ENCODE measurements around the gene ACSS2.

The ACSS2 gene

DNA sequence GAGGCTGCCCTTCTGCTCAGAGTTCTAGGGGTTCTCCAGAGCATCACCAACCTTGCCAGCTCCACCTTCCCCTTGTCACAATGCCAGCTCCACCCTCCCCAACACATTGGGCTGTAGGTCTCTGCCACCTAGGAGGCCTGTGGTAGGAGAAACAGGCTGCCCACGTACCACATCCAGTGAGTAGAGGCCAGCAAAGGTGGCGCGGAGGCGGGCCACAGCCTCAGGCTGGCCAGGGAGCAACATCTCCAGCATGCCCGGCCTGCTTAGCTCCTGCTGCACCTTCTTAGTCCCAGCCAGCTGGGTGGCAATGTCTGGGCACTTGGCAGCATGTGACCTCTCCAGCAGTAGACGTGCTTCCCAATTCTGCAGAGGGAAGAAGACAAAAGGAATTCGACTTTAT lies 55.4 kb downstream of the ACSS2 start:
- no peak for DNase-seq
- Histone ChIP-seq H3K36me3 (peaks cover 15% of the 10 kb centered on the region), H3K4me1 (no peaks in the 10 kb centered on the region), H3K4me3 (ENCODE audit: low read depth, low read length) (no peak overlapping the region), H3K9me3 (no peaks in the 10 kb centered on the region), H3K27me3 (no peaks in the 10 kb centered on the region)
- TF ChIP-seq, protein P1, sequence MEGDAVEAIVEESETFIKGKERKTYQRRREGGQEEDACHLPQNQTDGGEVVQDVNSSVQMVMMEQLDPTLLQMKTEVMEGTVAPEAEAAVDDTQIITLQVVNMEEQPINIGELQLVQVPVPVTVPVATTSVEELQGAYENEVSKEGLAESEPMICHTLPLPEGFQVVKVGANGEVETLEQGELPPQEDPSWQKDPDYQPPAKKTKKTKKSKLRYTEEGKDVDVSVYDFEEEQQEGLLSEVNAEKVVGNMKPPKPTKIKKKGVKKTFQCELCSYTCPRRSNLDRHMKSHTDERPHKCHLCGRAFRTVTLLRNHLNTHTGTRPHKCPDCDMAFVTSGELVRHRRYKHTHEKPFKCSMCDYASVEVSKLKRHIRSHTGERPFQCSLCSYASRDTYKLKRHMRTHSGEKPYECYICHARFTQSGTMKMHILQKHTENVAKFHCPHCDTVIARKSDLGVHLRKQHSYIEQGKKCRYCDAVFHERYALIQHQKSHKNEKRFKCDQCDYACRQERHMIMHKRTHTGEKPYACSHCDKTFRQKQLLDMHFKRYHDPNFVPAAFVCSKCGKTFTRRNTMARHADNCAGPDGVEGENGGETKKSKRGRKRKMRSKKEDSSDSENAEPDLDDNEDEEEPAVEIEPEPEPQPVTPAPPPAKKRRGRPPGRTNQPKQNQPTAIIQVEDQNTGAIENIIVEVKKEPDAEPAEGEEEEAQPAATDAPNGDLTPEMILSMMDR (IDR thresholded peaks at IDR 0.05; ENCODE audit: low read depth, low read length) = no peak

DNA sequence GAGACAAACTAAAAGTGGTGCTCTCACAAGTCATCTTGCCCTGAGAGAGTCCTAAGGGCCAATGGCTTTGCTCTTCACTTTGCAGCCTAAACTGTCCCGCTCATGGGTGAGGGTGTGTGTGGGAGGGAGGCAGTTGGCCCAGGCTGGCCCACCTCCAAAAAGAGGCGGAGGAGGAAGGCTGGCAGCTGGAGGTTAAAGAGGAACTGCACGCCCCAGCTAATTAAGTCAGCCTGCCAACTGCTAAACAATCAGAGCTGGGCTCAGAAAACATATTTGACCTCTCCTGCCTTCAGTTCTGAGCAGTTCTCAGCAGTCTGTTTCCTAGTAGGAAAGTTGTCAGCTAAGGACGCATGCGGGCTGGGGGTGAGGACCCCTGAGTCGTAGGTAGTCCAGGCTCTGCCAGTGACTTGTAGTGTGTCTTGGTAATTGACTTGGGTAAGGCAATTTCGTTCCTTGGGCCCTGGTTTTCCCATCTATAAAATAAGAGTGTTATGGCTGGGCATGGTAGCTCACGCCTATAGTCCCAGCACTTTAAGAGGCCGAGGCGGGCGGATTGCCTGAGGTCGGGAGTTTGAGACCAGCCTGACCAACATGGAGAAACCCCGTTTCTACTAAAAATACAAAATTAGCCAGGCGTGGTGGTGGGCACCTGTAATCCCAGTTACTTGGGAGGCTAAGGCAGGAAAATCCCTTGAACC lies 62.2 kb downstream of the ACSS2 start:
- Histone ChIP-seq H3K4me1 (no peaks in the 10 kb centered on the region), H3K4me3 (ENCODE audit: low read depth, low read length) (no peak overlapping the region), H3K36me3 (peaks cover 12% of the 10 kb centered on the region), H3K27me3 (no peaks in the 10 kb centered on the region), H3K9me3 (no peaks in the 10 kb centered on the region)
- TF ChIP-seq, protein P1 (IDR thresholded peaks at IDR 0.05; ENCODE audit: low read depth, low read length) = no peak
- no peak for DNase-seq

DNA sequence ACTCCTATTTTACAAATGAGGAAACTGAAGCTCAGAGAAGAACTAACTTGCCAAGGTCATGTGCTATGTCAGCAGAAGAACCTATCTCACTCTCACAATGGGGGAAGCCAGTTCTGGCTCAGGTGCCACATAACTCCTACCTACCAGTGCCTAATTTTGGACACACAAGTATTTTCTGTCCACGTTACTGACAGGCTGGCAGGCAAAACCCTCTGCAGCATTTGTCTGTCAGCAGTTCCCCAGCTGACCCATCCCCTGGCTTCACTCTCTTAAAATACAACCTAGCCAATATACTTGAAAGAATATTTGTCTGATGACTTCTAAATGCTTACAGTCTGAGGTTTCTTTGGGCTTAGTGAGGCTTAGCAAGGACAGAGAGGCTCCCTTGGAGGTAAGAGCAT lies 63.7 kb downstream of the ACSS2 start:
- no peaks in the 10 kb centered on the region for H3K27me3 ChIP-seq
- DNase-seq = no peak
- no peak overlapping the region for H3K4me3 ChIP-seq (ENCODE audit: low read depth, low read length)
- no peaks in the 10 kb centered on the region for H3K4me1 ChIP-seq
- TF ChIP-seq, protein P1 (IDR thresholded peaks at IDR 0.05; ENCODE audit: low read depth, low read length) = no peak
- peaks cover 13% of the 10 kb centered on the region for H3K36me3 ChIP-seq
- no peaks in the 10 kb centered on the region for H3K9me3 ChIP-seq

DNA sequence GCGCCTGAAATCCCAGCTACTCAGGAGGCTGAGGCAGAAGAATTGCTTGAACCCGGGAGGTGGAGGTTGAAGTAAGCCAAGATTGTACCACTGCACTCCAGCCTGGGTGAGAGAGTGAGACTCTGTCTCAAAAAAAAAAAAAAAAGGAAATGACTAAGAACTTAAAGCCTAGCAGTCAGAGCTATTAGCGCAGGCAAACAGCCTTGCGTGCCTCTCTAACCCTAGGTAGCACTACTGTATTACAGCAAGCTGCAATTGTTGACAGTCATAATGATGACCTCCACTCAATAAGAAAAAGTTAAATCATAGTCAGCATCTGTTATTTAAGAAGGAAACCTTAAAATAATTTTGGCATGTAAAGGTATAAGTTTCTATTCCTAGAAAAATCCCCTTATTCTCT lies 64.8 kb downstream of the ACSS2 start:
- Histone ChIP-seq H3K9me3 (no peaks in the 10 kb centered on the region), H3K4me1 (no peaks in the 10 kb centered on the region), H3K36me3 (peaks cover 18% of the 10 kb centered on the region), H3K27me3 (no peaks in the 10 kb centered on the region), H3K4me3 (ENCODE audit: low read depth, low read length) (no peak overlapping the region)
- no peak for DNase-seq
- TF ChIP-seq, protein P1 (IDR thresholded peaks at IDR 0.05; ENCODE audit: low read depth, low read length) = no peak

DNA sequence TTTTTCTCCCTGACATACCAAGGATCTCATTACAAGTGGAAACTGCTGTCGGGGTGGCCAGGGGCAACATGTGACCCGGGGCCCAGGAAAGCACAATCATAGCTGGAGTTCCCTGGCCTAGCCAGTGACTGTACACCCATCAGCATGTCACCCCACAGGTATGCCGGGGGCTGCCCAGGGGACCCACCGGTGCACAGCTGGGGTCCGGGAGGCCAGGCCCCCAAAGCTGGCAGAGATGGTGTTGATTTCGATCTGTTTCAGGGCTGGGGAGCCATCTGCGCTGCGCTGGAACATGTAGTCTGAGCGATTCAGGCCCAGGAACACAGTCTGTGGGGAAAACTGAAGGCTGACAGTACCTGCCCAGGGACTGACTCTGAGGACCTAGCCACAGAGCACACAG lies 65.9 kb downstream of the ACSS2 start:
- TF ChIP-seq, protein P1 (IDR thresholded peaks at IDR 0.05; ENCODE audit: low read depth, low read length) = no peak
- peaks cover 18% of the 10 kb centered on the region for H3K36me3 ChIP-seq

DNA sequence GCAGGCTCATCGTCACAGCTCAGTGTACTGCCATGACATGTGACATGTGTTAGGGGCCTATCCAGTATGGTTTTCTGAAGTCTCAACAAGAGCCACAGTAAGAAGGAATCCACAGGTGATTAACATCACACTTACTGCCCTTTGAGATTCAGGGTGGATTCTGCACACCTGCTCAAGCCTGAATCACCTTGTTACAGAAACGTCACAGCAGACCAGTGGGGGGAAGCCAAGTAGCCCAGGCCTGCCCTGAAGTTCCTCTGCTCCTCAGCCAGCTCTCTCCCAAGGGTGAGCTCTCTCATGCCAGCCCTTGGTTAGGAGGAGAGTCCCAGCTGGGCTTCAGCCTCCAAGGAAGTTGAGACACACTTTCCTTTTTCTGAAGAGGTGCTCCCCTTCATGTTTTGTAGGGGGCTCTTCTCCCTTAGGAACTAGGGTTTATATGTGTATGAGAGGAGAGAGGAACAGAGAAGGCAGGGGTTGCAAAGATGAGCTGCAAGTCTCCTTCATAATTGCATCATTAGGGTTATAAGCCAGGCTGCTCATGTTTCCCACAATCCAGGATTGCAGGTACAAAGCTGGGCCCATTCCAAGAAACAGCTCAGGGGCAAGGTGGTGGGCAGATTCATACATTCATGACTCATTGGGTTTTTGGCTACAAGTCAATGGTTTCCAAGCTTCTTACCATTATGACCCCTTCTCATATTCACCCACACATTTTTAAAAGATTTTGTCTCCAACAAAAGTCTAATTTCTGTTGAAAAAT lies 67.6 kb downstream of the ACSS2 start:
- TF ChIP-seq, protein P1 (IDR thresholded peaks at IDR 0.05; ENCODE audit: low read depth, low read length) = no peak
- Histone ChIP-seq H3K4me1 (no peaks in the 10 kb centered on the region), H3K9me3 (no peaks in the 10 kb centered on the region), H3K27me3 (no peaks in the 10 kb centered on the region), H3K4me3 (ENCODE audit: low read depth, low read length) (no peak overlapping the region), H3K36me3 (peaks cover 13% of the 10 kb centered on the region)
- DNase-seq = no peak

More for the DNA sequence above, 65.9 kb downstream of the ACSS2 start:
- Histone ChIP-seq H3K4me1 (no peaks in the 10 kb centered on the region), H3K4me3 (ENCODE audit: low read depth, low read length) (no peak overlapping the region), H3K9me3 (no peaks in the 10 kb centered on the region), H3K27me3 (no peaks in the 10 kb centered on the region)
- DNase-seq = no peak
